Gastrocnemius medialis (tissue), 4 donors: Measurements from ENCODE around the gene CTNNBL1.

Source experiments
- CTCF ChIP-seq, 5 experiments: fragments of 450-650 bp in 3 of 5; fragments of 200-600 bp in 2 of 5; sonication (generic) in 2 of 5; IDR thresholded peaks in 4 of 5; conservative IDR thresholded peaks in 1 of 5; 1 replicate in 4 of 5; 2 replicates in 1 of 5; pipeline ENCODE4 v1.5.1; 2016 to 2019; ENCODE audit warnings: antibody characterized with exemption in 5 of 5, mild to moderate bottlenecking in 3 of 5, moderate library complexity in 3 of 5
- POLR2A ChIP-seq, 2 donors: fragments of 450-650 bp; IDR thresholded peaks; one replicate each; pipeline ENCODE4 v1.6.1; 2017; ENCODE audit warnings: antibody characterized with exemption in 2 of 2, mild to moderate bottlenecking in 2 of 2, moderate library complexity in 2 of 2

GRCh38 chr20:37879843-37880242, 186.0 kb downstream of the CTNNBL1 start:
- TF ChIP-seq CTCF (IDR thresholded peaks at IDR 0.05 in 4 of 5, conservative IDR thresholded peaks at IDR 0.05 in 1 of 5): no peak
- TF ChIP-seq POLR2A (IDR thresholded peaks at IDR 0.05): no peak
